ENCODE results near the gene ASCL3. TPM values are rescaled to one million over a fixed set of nuclear protein-coding genes. Genes with fewer than 3 reads are reported as not detected.

The ASCL3 gene
- total and polyA plus RNA-seq, 10 of the 15 experiments (the other 5 are each of a cell fraction or from before 2014, with no cell fraction given): not detected

- Histone ChIP-seq H3K27ac (ENCODE audit: control insufficient read depth, insufficient read depth) (no peak overlapping the region), H3K4me3 (no peak overlapping the region), H3K9ac (ENCODE audit: control insufficient read depth, insufficient read depth, low read length) (no peak overlapping the region), H4K20me1 (ENCODE audit: control insufficient read depth, insufficient read depth) (no peaks in the 10 kb centered on the region), H3K4me2 (ENCODE audit: control insufficient read depth, insufficient read depth) (no peak overlapping the region), H3K9me3 (replicated peaks; ENCODE audit: control insufficient read depth, insufficient read depth, low read length) (no peaks in the 10 kb centered on the region), H2AFZ (ENCODE audit: control insufficient read depth, low read depth, low read length) (no peak overlapping the region), H3K79me2 (ENCODE audit: control insufficient read depth, insufficient read depth, low read length) (no peaks in the 10 kb centered on the region), H3K27me3 (replicated peaks in 1 of 2; ENCODE audit: control insufficient read depth in 2 of 2, insufficient read depth in 2 of 2, low read length in 1 of 2) (no peaks in the 10 kb centered on the region), H3K4me1 (ENCODE audit: control insufficient read depth, insufficient read depth, low read length) (no peaks in the 10 kb centered on the region), H3K36me3 (ENCODE audit: control insufficient read depth in 2 of 2, insufficient read depth in 2 of 2, low read length in 1 of 2) (peaks cover 0 to 3% of the 10 kb centered on the region in 2 experiments; a peak in 2 of 4 replicates)
- no peak for TF ChIP-seq NR2C2 (IDR thresholded peaks at IDR 0.05; ENCODE audit: borderline replicate concordance, control insufficient read depth, insufficient read length, low read depth)
- TF ChIP-seq RBBP5 (conservative IDR thresholded peaks at IDR 0.05): no peak
- no peak for TF ChIP-seq FOXM1 (IDR thresholded peaks at IDR 0.05; ENCODE audit: low read depth, low read length)
- TF ChIP-seq RFX5 (IDR thresholded peaks at IDR 0.05; ENCODE audit: low read depth, low read length): no peak
- TF ChIP-seq CTCF (IDR thresholded peaks at IDR 0.05 in 2 of 3, conservative IDR thresholded peaks at IDR 0.05 in 1 of 3; ENCODE audit: control insufficient read depth in 2 of 3, extremely low read depth in 1 of 3, insufficient read depth in 1 of 3, low read depth in 3 of 3, low read length in 3 of 3): no peak
- TF ChIP-seq IKZF2 (IDR thresholded peaks at IDR 0.05): no peak
- no peak for TF ChIP-seq SPI1 (IDR thresholded peaks at IDR 0.05; ENCODE audit: borderline replicate concordance, insufficient read depth, low read depth, low read length)
- no peak for TF ChIP-seq ZNF622 (IDR thresholded peaks at IDR 0.05)
- TF ChIP-seq, protein P1, sequence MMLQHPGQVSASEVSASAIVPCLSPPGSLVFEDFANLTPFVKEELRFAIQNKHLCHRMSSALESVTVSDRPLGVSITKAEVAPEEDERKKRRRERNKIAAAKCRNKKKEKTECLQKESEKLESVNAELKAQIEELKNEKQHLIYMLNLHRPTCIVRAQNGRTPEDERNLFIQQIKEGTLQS (IDR thresholded peaks at IDR 0.05; ENCODE audit: borderline replicate concordance, extremely low read depth, low read depth, low read length): no peak
- TF ChIP-seq RCOR1 (conservative IDR thresholded peaks at IDR 0.05; ENCODE audit: low read depth, low read length): no peak
- TF ChIP-seq LARP7 (IDR thresholded peaks at IDR 0.05): no peak
- TF ChIP-seq ZNF274 (IDR thresholded peaks at IDR 0.05; ENCODE audit: insufficient read depth, insufficient read length): no peak
- TF ChIP-seq BRCA1 (IDR thresholded peaks at IDR 0.05; ENCODE audit: low read depth, low read length): no peak
- no peak for TF ChIP-seq RAD21 (IDR thresholded peaks at IDR 0.05; ENCODE audit: insufficient read depth, low read depth, low read length)
- no peak for TF ChIP-seq SIN3A (IDR thresholded peaks at IDR 0.05; ENCODE audit: low read depth, low read length)
- TF ChIP-seq ATF7 (IDR thresholded peaks at IDR 0.05; ENCODE audit: low read depth): no peak
- TF ChIP-seq SREBF2 (IDR thresholded peaks at IDR 0.05; ENCODE audit: low read length): no peak
- no peak for TF ChIP-seq HDAC6 (IDR thresholded peaks at IDR 0.05; ENCODE audit: unreplicated experiment)
- no peak for TF ChIP-seq FOXK2 (IDR thresholded peaks at IDR 0.05)
- in situ Hi-C loops (cut with MboI) (no loop called here), intact Hi-C loops (cut with micrococcal nuclease; ENCODE audit: unreplicated experiment) (no loop called here)
- 89% methylated on average over 5 of the region's 5 CpGs for WGBS (ENCODE audit: insufficient coverage, insufficient replicate concordance, low lambda C conversion rate, missing lambda C conversion rate)
- ATAC-seq (no peak), DNase-seq (ENCODE audit: low read depth, low spot score) (no peak), FAIRE-seq (no peak)
- SMC1A ChIA-PET (ENCODE audit: uncharacterized antibody, unreplicated experiment): interaction anchor here (1.0 to 1.2 kb wide), 4 partner anchors 11 to 212 kb away, joined by 3 read pairs; no protein-coding TSS in a partner anchor
- POLR2A ChIA-PET: no interaction called here
- CTCF ChIA-PET: interaction anchor here (1.5 to 1.7 kb wide), 2 partner anchors 12 to 212 kb away, joined by 3 to 5 read pairs; no protein-coding TSS in a partner anchor
- RAD21 ChIA-PET (ENCODE audit: unreplicated experiment): no interaction called here
- no TSS peak for BruUV-seq (replicated peaks)
Observed at GRCh38 chr11:8925711-8926110, 17.1 kb downstream of the ASCL3 start.
